Right lobe of liver (tissue), 6 donors: ENCODE data around the gene TMPRSS11A. TPM values are rescaled to one million over a fixed set of nuclear protein-coding genes. Genes with fewer than 3 reads are reported as not detected.

Experiments used
- ATAC-seq, 4 donors: fragments of 200-7000 bp; cut with Tn5 transposase; one replicate each; pipeline ENCODE4 v1.9.1; 2020; ENCODE audit warnings: mild to moderate bottlenecking in 4 of 4, moderate library complexity in 4 of 4
- DNase-seq, 3 donors: peaks; one replicate each; pipeline ENCODE4 v3.0.0-alpha.2; 2020
- H3K27ac ChIP-seq, 3 donors: fragments of 200-600 bp; one replicate each; pipeline ENCODE4 v1.8.0; 2022
- H3K27me3 ChIP-seq, 2 donors: fragments of 200-600 bp; one replicate each; pipeline ENCODE4 v1.8.0; 2022
- H3K36me3 ChIP-seq, 4 donors: fragments of 200-600 bp; sonication (generic) in 1 of 4; one replicate each; pipeline versions ENCODE4 v1.5.1 to v1.8.0; 2017 to 2022; ENCODE audit warnings: control low read depth in 1 of 4
- H3K4me1 ChIP-seq, 4 donors: fragments of 200-600 bp; sonication (generic) in 1 of 4; one replicate each; pipeline versions ENCODE4 v1.5.1 to v1.8.0; 2017 to 2022; ENCODE audit warnings: control low read depth in 1 of 4
- H3K4me3 ChIP-seq, 3 donors: fragments of 200-600 bp; one replicate each; pipeline ENCODE4 v1.8.0; 2022
- H3K9me3 ChIP-seq, 4 donors: fragments of 200-600 bp; sonication (generic) in 1 of 4; one replicate each; pipeline versions ENCODE4 v1.5.1 to v1.8.0; 2017 to 2022; ENCODE audit warnings: control low read depth in 1 of 4
- CTCF ChIP-seq, 4 donors: fragments of 200-600 bp in 3 of 4; fragments of 450-650 bp in 1 of 4; IDR thresholded peaks; one replicate each; pipeline versions ENCODE4 v1.5.1 to v1.8.0; 2016 to 2022; ENCODE audit warnings: antibody characterized with exemption in 4 of 4, mild to moderate bottlenecking in 2 of 4
- POLR2A ChIP-seq: fragments of 450-650 bp; IDR thresholded peaks from one replicate; pipeline ENCODE4 v1.6.1; 2017; ENCODE audit warnings: antibody characterized with exemption, mild to moderate bottlenecking
- WGBS: methylation state at CpG from one replicate; pipeline ENCODE4 v1.1.6; 2018; ENCODE audit warnings: low coverage, low lambda C conversion rate; ENCODE audit not compliant: insufficient coverage; ENCODE audit errors: missing lambda C conversion rate; 5-methylcytosine and 5-hydroxymethylcytosine counted together
- intact Hi-C, 2 donors: fragments of 100-400 bp; cut with DNase I; formaldehyde crosslinking; loops; one replicate each; pipeline versions ENCODE4 v1.11.2 to v1.14.1; 2022
- total RNA-seq, 6 experiments: library from RNA; depleted of rRNA in 2 of 6; stranded (reverse); fragments of >200 nt in 2 of 6; fragmentation: NEBNext Ultra II Directional in 3 of 6; extraction: Animal tissue kit (Norgen Biotek cat#: 25700) in 3 of 6; gene quantifications; one replicate each; pipeline versions ENCODE4 v1.1.0 to v1.2.4, GENCODE V29; 2016 to 2023
- donor health status: DM: no; HTN: yes; CAD: no.
- donor health status: DM: no; HTN: no; CAD: no.
- donor health status: DM: no; HTN: no; CAD: no.
- donor health status: DM: no; HTN: yes; CAD: no.
- donor health status: DM: no; HTN: yes; CAD: no.

The TMPRSS11A gene
- total RNA-seq, 6 experiments from 2014 or later, result not detected

- H3K9me3 ChIP-seq, result no peaks in the 10 kb centered on the region
- H3K4me1 ChIP-seq, result no peaks in the 10 kb centered on the region
- no peak overlapping the region for H3K4me3 ChIP-seq
- WGBS, result 66% methylated on average over 2 of the region's 2 CpGs
- TF ChIP-seq CTCF (IDR thresholded peaks at IDR 0.05), result no peak
- no peak for TF ChIP-seq POLR2A
- H3K36me3 ChIP-seq, result no peaks in the 10 kb centered on the region
- DNase-seq (no peak), ATAC-seq (no peak)
- H3K27me3 ChIP-seq, result no peaks in the 10 kb centered on the region
- H3K27ac ChIP-seq, result no peak overlapping the region
- intact Hi-C loops, result no loop called here
Measured at GRCh38 chr4:67892253-67892652, 71.0 kb downstream of the TMPRSS11A start.

GRCh38 chr4:67891645-67892044 lies 71.6 kb downstream of the TMPRSS11A start:
- ATAC-seq, result no peak
- Histone ChIP-seq H3K4me1 (no peaks in the 10 kb centered on the region), H3K36me3 (no peaks in the 10 kb centered on the region), H3K4me3 (no peak overlapping the region), H3K9me3 (no peaks in the 10 kb centered on the region), H3K27me3 (no peaks in the 10 kb centered on the region), H3K27ac (no peak overlapping the region)
- intact Hi-C loops, result no loop called here
- DNase-seq, result no peak
- TF ChIP-seq CTCF (IDR thresholded peaks at IDR 0.05), result no peak
- no peak for TF ChIP-seq POLR2A

GRCh38 chr4:67886281-67886680 lies 77.0 kb downstream of the TMPRSS11A start:
- Histone ChIP-seq H3K27me3 (no peaks in the 10 kb centered on the region), H3K36me3 (no peaks in the 10 kb centered on the region), H3K4me1 (no peaks in the 10 kb centered on the region), H3K27ac (no peak overlapping the region), H3K9me3 (no peaks in the 10 kb centered on the region), H3K4me3 (no peak overlapping the region)
- intact Hi-C loops, result no loop called here
- 73% methylated on average over 4 of the region's 4 CpGs for WGBS
- no peak for TF ChIP-seq POLR2A
- TF ChIP-seq CTCF (IDR thresholded peaks at IDR 0.05), result no peak
- DNase-seq, result no peak
- ATAC-seq, result no peak

GRCh38 chr4:67885762-67886161 lies 77.5 kb downstream of the TMPRSS11A start:
- Histone ChIP-seq H3K4me1 (no peaks in the 10 kb centered on the region), H3K27me3 (no peaks in the 10 kb centered on the region), H3K9me3 (no peaks in the 10 kb centered on the region), H3K4me3 (no peak overlapping the region), H3K27ac (no peak overlapping the region), H3K36me3 (no peaks in the 10 kb centered on the region)
- ATAC-seq (no peak), DNase-seq (no peak)
- WGBS, result 47% methylated on average over 6 of the region's 6 CpGs
- intact Hi-C loops, result no loop called here
- TF ChIP-seq CTCF (IDR thresholded peaks at IDR 0.05) (no peak), POLR2A (no peak)

- H3K4me1 ChIP-seq, result no peaks in the 10 kb centered on the region
- TF ChIP-seq CTCF (IDR thresholded peaks at IDR 0.05), result no peak
- no peak for TF ChIP-seq POLR2A
- H3K4me3 ChIP-seq, result no peak overlapping the region
- no peaks in the 10 kb centered on the region for H3K27me3 ChIP-seq
- ATAC-seq (no peak), DNase-seq (no peak)
- no peaks in the 10 kb centered on the region for H3K36me3 ChIP-seq
- H3K27ac ChIP-seq, result no peak overlapping the region
- intact Hi-C loops, result no loop called here
- no peaks in the 10 kb centered on the region for H3K9me3 ChIP-seq
Measured at GRCh38 chr4:67884701-67885100, 78.6 kb downstream of the TMPRSS11A start.
